GM12878 (cell line): Measurements from ENCODE around the gene C12orf60. TPM values are rescaled to one million over a fixed set of nuclear protein-coding genes. Genes with fewer than 3 reads are reported as not detected.

Source experiments
- BRCA1 ChIP-seq: IDR thresholded peaks from 2 replicates; pipeline ENCODE4 v1.6.1; 2011; ENCODE audit warnings: low read depth, low read length, improper control_type of control experiment
- CREB1 ChIP-seq: IDR thresholded peaks from 2 replicates; pipeline ENCODE4 v1.6.1; 2012; ENCODE audit warnings: low read depth, mild to moderate bottlenecking, inconsistent platforms
- CUX1 ChIP-seq: IDR thresholded peaks from 2 replicates; pipeline ENCODE4 v1.6.1; 2012; ENCODE audit warnings: improper control_type of control experiment, low read depth, low read length; ENCODE audit not compliant: insufficient replicate concordance
- IKZF2 ChIP-seq, 2 experiments: fragments of 450-650 bp; IDR thresholded peaks; 2 replicates each; pipeline ENCODE4 v1.6.1; 2017; ENCODE audit warnings: mild to moderate bottlenecking in 2 of 2, moderate library complexity in 2 of 2
- IRF4 ChIP-seq: IDR thresholded peaks from 2 replicates; pipeline ENCODE4 v1.6.1; 2011; ENCODE audit warnings: low read depth, low read length
- NBN ChIP-seq: fragments of 450-650 bp; IDR thresholded peaks from 2 replicates; pipeline ENCODE4 v1.6.1; 2016
- NFYB ChIP-seq: IDR thresholded peaks from 2 replicates; pipeline ENCODE4 v1.6.1; 2011; ENCODE audit warnings: low read depth, mild to moderate bottlenecking, low read length, improper control_type of control experiment, moderate library complexity; ENCODE audit not compliant: insufficient read depth
- NR2F1 ChIP-seq: fragments of 450-650 bp; conservative IDR thresholded peaks from 2 replicates; pipeline ENCODE4 v1.6.1; 2017; ENCODE audit warnings: mild to moderate bottlenecking
- PAX8 ChIP-seq: fragments of 450-650 bp; IDR thresholded peaks from 2 replicates; pipeline ENCODE4 v1.6.1; 2017; ENCODE audit warnings: mild to moderate bottlenecking, moderate library complexity
- PML ChIP-seq: IDR thresholded peaks from 2 replicates; pipeline ENCODE4 v1.6.1; 2012; ENCODE audit warnings: low read length, inconsistent platforms
- POLR2A ChIP-seq: IDR thresholded peaks from 2 replicates; pipeline ENCODE4 v1.6.1; 2011; ENCODE audit warnings: low read depth, mild to moderate bottlenecking, low read length
- POLR2AphosphoS2 ChIP-seq: IDR thresholded peaks from 2 replicates; pipeline ENCODE4 v1.6.1; 2011; ENCODE audit warnings: low read depth, mild to moderate bottlenecking, low read length, improper control_type of control experiment, moderate library complexity
- POLR2AphosphoS5 ChIP-seq: IDR thresholded peaks from 2 replicates; pipeline ENCODE4 v1.6.1; 2011; ENCODE audit warnings: mild to moderate bottlenecking, low read length, inconsistent platforms
- POU2F2 ChIP-seq: IDR thresholded peaks from 3 replicates; pipeline ENCODE4 v1.6.1; 2011; ENCODE audit warnings: low read depth, mild to moderate bottlenecking, low read length, borderline replicate concordance
- RELA ChIP-seq: fragments of 450-650 bp; IDR thresholded peaks from 2 replicates; pipeline ENCODE4 v1.8.0; 2014; ENCODE audit warnings: borderline replicate concordance; ENCODE audit not compliant: partially characterized antibody
- REST ChIP-seq: IDR thresholded peaks from 2 replicates; pipeline ENCODE4 v1.6.1; 2012; ENCODE audit warnings: mild to moderate bottlenecking, low read depth, low read length
- TCF12 ChIP-seq: IDR thresholded peaks from 2 replicates; pipeline ENCODE4 v1.6.1; 2011; ENCODE audit warnings: low read depth, mild to moderate bottlenecking, low read length
- TCF3 ChIP-seq: IDR thresholded peaks from 2 replicates; pipeline ENCODE4 v1.6.1; 2012; ENCODE audit warnings: low read depth, mild to moderate bottlenecking, low read length, borderline replicate concordance; ENCODE audit not compliant: insufficient read depth
- YY1 ChIP-seq: IDR thresholded peaks from 2 replicates; pipeline ENCODE4 v1.6.1; 2011; ENCODE audit warnings: low read depth, mild to moderate bottlenecking, low read length
- ZBTB33 ChIP-seq: fragments of 450-650 bp; IDR thresholded peaks from 2 replicates; pipeline ENCODE4 v1.6.1; 2017; ENCODE audit warnings: mild to moderate bottlenecking
- ZNF207 ChIP-seq: fragments of 450-650 bp; IDR thresholded peaks from 2 replicates; pipeline ENCODE4 v1.6.1; 2014; ENCODE audit warnings: antibody characterized with exemption, mild to moderate bottlenecking, borderline replicate concordance
- polyA plus RNA-seq, 11 experiments: library from polyadenylated mRNA; depleted of rRNA in 4 of 11; unstranded in 6 of 11; stranded (reverse) in 5 of 11; fragments of >200 nt; fragmentation: Nextera tagmentation in 4 of 11; fragmentation: Illumina TruSeq in 1 of 11; extraction: Ambion mirVana in 4 of 11; extraction: Trizol in 1 of 11; gene quantifications; 1 replicate in 1 of 11; 2 replicates in 10 of 11; pipeline versions ENCODE4 v1.2.1 to v1.2.3, GENCODE V29; 2011 to 2016; ENCODE audit warnings: inconsistent platforms in 2 of 11, missing spikeins in 2 of 11, low read depth in 1 of 11
- total RNA-seq, 4 experiments: library from RNA; depleted of rRNA in 3 of 4; stranded (reverse); fragments of >200 nt in 3 of 4; fragmentation: Illumina TruSeq in 1 of 4; extraction: Trizol in 1 of 4; gene quantifications; 2 replicates each; pipeline versions ENCODE4 v1.2.1 to v1.2.3, GENCODE V29; 2013 to 2021

C12orf60 gene
- total and polyA plus RNA-seq, 10 of the 15 experiments (the other 5 are each of a cell fraction or from before 2014, with no cell fraction given): 1.8 to 7.2 (median 3.2) TPM

GRCh38 chr12:14803011-14803829 is at the start of gene C12orf60, which contains the start of gene WBP11 (continued):
- TF ChIP-seq CUX1: no peak
- TF ChIP-seq POLR2AphosphoS5: peak; percentile 95
- 0 out of 3 replicates have a peak, but pooled peaks have one; percentile 10 for TF ChIP-seq POU2F2
- peak; percentile 48; the same call in 1 of the 2 replicates for TF ChIP-seq ZNF207
- peak; percentile 80 for TF ChIP-seq POLR2A
- TF ChIP-seq RELA: peak; percentile 57
- TF ChIP-seq IKZF2 (IDR thresholded peaks at IDR 0.05): peak in 1 of 2 experiments; percentile 10; a peak in 2 of 4 replicates
- TF ChIP-seq BRCA1: no peak
- no peak for TF ChIP-seq REST
- TF ChIP-seq NBN: peak; percentile 71
- peak; percentile 94 for TF ChIP-seq CREB1
- 0 out of 2 replicates have a peak, but pooled peaks have one; percentile 13 for TF ChIP-seq NR2F1
- no peak for TF ChIP-seq ZBTB33
- TF ChIP-seq PML: peak; percentile 85
- peak; percentile 98 for TF ChIP-seq YY1
- TF ChIP-seq NFYB: peak; percentile 94
- 0 out of 2 replicates have a peak, but pooled peaks have one; percentile 14 for TF ChIP-seq TCF3
- peak; percentile 79 for TF ChIP-seq POLR2AphosphoS2
- no peak for TF ChIP-seq PAX8
- no peak for TF ChIP-seq TCF12
- TF ChIP-seq IRF4: 0 out of 2 replicates have a peak, but pooled peaks have one; percentile 7
